ENCODE data around the gene DSCAM. TPM values are rescaled to one million over a fixed set of nuclear protein-coding genes. Genes with fewer than 3 reads are reported as not detected.

Gene DSCAM
- polyA plus RNA-seq, 1 experiment: 0.10 TPM

GRCh38 chr21:40754466-40754865 lies 92.5 kb downstream of the DSCAM start:
- Histone ChIP-seq H3K27me3 (ENCODE audit: control insufficient read depth, insufficient read depth, low read length) (no peaks in the 10 kb centered on the region), H3K4me3 (ENCODE audit: low read depth, low read length) (no peak overlapping the region), H3K36me3 (ENCODE audit: control insufficient read depth, insufficient read depth, low read length) (no peaks in the 10 kb centered on the region)
- ChIA-PET CTCF (no interaction called here), POLR2A (no interaction called here)
- TF ChIP-seq CTCF (IDR thresholded peaks at IDR 0.05; ENCODE audit: insufficient read depth, low read depth, low read length): no peak
- no peak for DNase-seq (ENCODE audit: low read depth)

- no peaks in the 10 kb centered on the region for H3K27me3 ChIP-seq (ENCODE audit: control insufficient read depth, insufficient read depth, low read length)
- DNase-seq (ENCODE audit: low read depth): no peak
- H3K36me3 ChIP-seq (ENCODE audit: control insufficient read depth, insufficient read depth, low read length): no peaks in the 10 kb centered on the region
- ChIA-PET POLR2A (no interaction called here), CTCF (no interaction called here)
- no peak for TF ChIP-seq CTCF (IDR thresholded peaks at IDR 0.05; ENCODE audit: insufficient read depth, low read depth, low read length)
- no peak overlapping the region for H3K4me3 ChIP-seq (ENCODE audit: low read depth, low read length)
Observed at GRCh38 chr21:40753756-40754155, 93.2 kb downstream of the DSCAM start.

GRCh38 chr21:40752125-40752524 lies 94.8 kb downstream of the DSCAM start:
- no peak for TF ChIP-seq CTCF (IDR thresholded peaks at IDR 0.05; ENCODE audit: insufficient read depth, low read depth, low read length)
- H3K4me3 ChIP-seq (ENCODE audit: low read depth, low read length): no peak overlapping the region
- CTCF ChIA-PET: no interaction called here
- H3K27me3 ChIP-seq (ENCODE audit: control insufficient read depth, insufficient read depth, low read length): no peaks in the 10 kb centered on the region
- no peak for DNase-seq (ENCODE audit: low read depth)
- POLR2A ChIA-PET: no interaction called here
- no peaks in the 10 kb centered on the region for H3K36me3 ChIP-seq (ENCODE audit: control insufficient read depth, insufficient read depth, low read length)

- Histone ChIP-seq H3K4me3 (ENCODE audit: low read depth, low read length) (no peak overlapping the region), H3K27me3 (ENCODE audit: control insufficient read depth, insufficient read depth, low read length) (no peaks in the 10 kb centered on the region), H3K36me3 (ENCODE audit: control insufficient read depth, insufficient read depth, low read length) (no peaks in the 10 kb centered on the region)
- CTCF ChIA-PET: no interaction called here
- no peak for DNase-seq (ENCODE audit: low read depth)
- no peak for TF ChIP-seq CTCF (IDR thresholded peaks at IDR 0.05; ENCODE audit: insufficient read depth, low read depth, low read length)
- POLR2A ChIA-PET: no interaction called here
Observed at GRCh38 chr21:40751221-40751620, 95.7 kb downstream of the DSCAM start.

GRCh38 chr21:40736145-40736544 lies 110.8 kb downstream of the DSCAM start:
- Histone ChIP-seq H3K4me3 (ENCODE audit: low read depth, low read length) (no peak overlapping the region), H3K27me3 (ENCODE audit: control insufficient read depth, insufficient read depth, low read length) (no peaks in the 10 kb centered on the region), H3K36me3 (ENCODE audit: control insufficient read depth, insufficient read depth, low read length) (no peaks in the 10 kb centered on the region)
- ChIA-PET POLR2A (no interaction called here), CTCF (no interaction called here)
- TF ChIP-seq CTCF (IDR thresholded peaks at IDR 0.05; ENCODE audit: insufficient read depth, low read depth, low read length): no peak
- DNase-seq (ENCODE audit: low read depth): no peak
